Endothelial cell (in vitro differentiated cells): ENCODE results near the gene LPIN1. TPM values are rescaled to one million over a fixed set of nuclear protein-coding genes. Genes with fewer than 3 reads are reported as not detected.

Source experiments
- DNase-seq: peaks from one replicate; pipeline ENCODE4 v3.0.0; 2021; ENCODE audit warnings: low spot score
- H3K27ac Mint-ChIP-seq: one replicate; pipeline ENCODE4 v1.8.0; 2021; ENCODE audit warnings: mixed read lengths, inconsistent platforms; ENCODE audit not compliant: unreplicated experiment
- H3K27me3 Mint-ChIP-seq: one replicate; pipeline ENCODE4 v1.8.0; 2021; ENCODE audit warnings: mild to moderate bottlenecking, moderate library complexity, mixed read lengths, inconsistent platforms; ENCODE audit not compliant: unreplicated experiment
- H3K36me3 Mint-ChIP-seq: one replicate; pipeline ENCODE4 v1.8.0; 2021; ENCODE audit warnings: mild to moderate bottlenecking, low read depth, mixed read lengths, inconsistent platforms; ENCODE audit not compliant: unreplicated experiment
- H3K4me1 Mint-ChIP-seq: one replicate; pipeline ENCODE4 v1.8.0; 2021; ENCODE audit warnings: mild to moderate bottlenecking, mixed read lengths, inconsistent platforms; ENCODE audit not compliant: unreplicated experiment
- H3K4me3 Mint-ChIP-seq: one replicate; pipeline ENCODE4 v1.8.0; 2021; ENCODE audit warnings: mild to moderate bottlenecking, mixed read lengths, inconsistent platforms; ENCODE audit not compliant: unreplicated experiment
- H3K9me3 Mint-ChIP-seq: one replicate; pipeline ENCODE4 v1.8.0; 2021; ENCODE audit warnings: mixed read lengths, inconsistent platforms; ENCODE audit not compliant: unreplicated experiment
- CTCF ChIP-seq: fragments of 200-600 bp; sonication (generic); IDR thresholded peaks from one replicate; pipeline ENCODE4 v1.5.0; 2021; ENCODE audit warnings: antibody characterized with exemption; ENCODE audit not compliant: unreplicated experiment
- total RNA-seq: library from RNA; stranded (reverse); fragmentation: NEBNext Ultra II Directional; extraction: Animal tissue kit (Norgen Biotek cat#: 25700); gene quantifications from one replicate; pipeline ENCODE4 v1.2.1, GENCODE V29; 2021; ENCODE audit not compliant: unreplicated experiment

Gene LPIN1
- total RNA-seq, 1 donor from 2014 or later: 16.4 TPM

GRCh38 chr2:11713815-11714214 is 32.6 kb upstream of the LPIN1 start:
- no peak for TF ChIP-seq CTCF
- Mint-ChIP-seq H3K4me1 (no peaks in the 10 kb centered on the region), H3K36me3 (no peaks in the 10 kb centered on the region), H3K4me3 (no peak overlapping the region), H3K27me3 (peaks cover 11% of the 10 kb centered on the region), H3K27ac (no peak overlapping the region), H3K9me3 (no peaks in the 10 kb centered on the region)
- DNase-seq: no peak

DNA sequence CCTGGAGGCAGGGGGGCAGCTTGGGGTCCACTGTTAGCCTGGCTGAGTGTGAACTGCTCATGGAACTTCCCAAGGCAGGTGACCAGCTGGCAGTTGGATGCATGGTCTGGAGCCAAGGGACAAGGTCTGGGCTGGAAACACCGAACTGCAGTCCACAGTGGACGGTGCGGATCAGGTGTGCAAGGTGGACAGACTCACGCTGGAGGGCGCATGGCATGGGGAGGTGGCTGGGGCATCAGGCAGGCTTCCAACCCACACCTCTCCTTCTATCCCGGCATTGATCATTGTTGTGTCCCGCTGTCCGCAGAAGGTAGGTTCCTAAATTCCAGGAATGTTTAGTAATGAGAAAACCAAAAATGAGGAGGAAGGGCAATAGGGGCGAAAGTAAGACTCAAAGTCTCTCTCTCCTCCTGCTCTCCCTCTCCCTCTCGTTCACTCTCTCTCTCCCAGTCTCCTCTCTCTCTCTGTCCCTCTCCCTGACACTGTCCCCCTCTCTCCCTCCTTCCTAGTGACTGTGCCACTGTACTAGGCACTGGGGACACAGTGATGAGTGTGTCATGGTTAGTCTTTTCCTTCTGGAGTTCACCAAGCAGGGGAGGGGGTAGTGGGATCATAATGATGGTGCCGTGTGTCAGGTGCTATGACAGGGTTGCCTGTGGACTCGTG is 30.3 kb upstream of the LPIN1 start:
- Mint-ChIP-seq H3K4me1 (no peaks in the 10 kb centered on the region), H3K27ac (no peak overlapping the region), H3K27me3 (peaks cover 14% of the 10 kb centered on the region), H3K9me3 (no peaks in the 10 kb centered on the region), H3K4me3 (no peak overlapping the region), H3K36me3 (no peaks in the 10 kb centered on the region)
- DNase-seq: no peak
- no peak for TF ChIP-seq CTCF

DNA sequence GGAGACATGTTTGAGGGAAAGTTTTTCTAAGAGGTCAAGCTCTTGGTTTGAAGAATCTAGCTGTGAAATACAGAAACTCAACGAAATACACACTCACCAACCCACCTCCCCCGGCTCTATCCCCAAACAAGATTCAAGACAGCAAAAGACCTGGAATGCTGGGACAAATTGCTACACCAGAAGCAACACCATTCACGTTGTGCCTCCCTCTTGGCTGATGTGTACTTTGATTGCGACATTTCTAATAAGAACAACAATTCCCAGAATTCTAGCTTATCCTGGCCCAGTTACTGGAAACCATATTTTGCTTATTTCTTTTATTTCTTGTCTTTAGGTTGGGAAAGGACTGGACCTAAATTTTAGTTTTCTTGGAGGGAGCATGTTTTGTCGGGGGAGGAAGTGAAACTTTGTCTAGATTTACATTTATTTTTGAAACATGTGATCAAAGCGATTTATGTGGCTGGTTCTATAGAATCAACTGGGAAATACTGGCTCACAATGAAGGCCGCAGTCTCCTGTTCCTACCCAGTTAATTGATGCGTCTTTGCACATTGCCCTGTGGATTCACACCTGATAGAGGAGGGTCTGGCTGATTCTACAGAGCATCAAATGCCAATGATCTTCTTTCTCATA is 29.6 kb upstream of the LPIN1 start:
- H3K27ac Mint-ChIP-seq: no peak overlapping the region
- no peaks in the 10 kb centered on the region for H3K4me1 Mint-ChIP-seq
- H3K4me3 Mint-ChIP-seq: no peak overlapping the region
- peaks cover 14% of the 10 kb centered on the region for H3K27me3 Mint-ChIP-seq
- H3K9me3 Mint-ChIP-seq: no peaks in the 10 kb centered on the region
- TF ChIP-seq CTCF: no peak
- H3K36me3 Mint-ChIP-seq: no peaks in the 10 kb centered on the region
- DNase-seq: no peak

GRCh38 chr2:11717623-11718022 is 28.8 kb upstream of the LPIN1 start:
- H3K27ac Mint-ChIP-seq: no peak overlapping the region
- no peaks in the 10 kb centered on the region for H3K36me3 Mint-ChIP-seq
- DNase-seq: no peak
- no peaks in the 10 kb centered on the region for H3K4me1 Mint-ChIP-seq
- peaks cover 10% of the 10 kb centered on the region for H3K27me3 Mint-ChIP-seq
- TF ChIP-seq CTCF: no peak
- no peaks in the 10 kb centered on the region for H3K9me3 Mint-ChIP-seq
- H3K4me3 Mint-ChIP-seq: no peak overlapping the region

DNA sequence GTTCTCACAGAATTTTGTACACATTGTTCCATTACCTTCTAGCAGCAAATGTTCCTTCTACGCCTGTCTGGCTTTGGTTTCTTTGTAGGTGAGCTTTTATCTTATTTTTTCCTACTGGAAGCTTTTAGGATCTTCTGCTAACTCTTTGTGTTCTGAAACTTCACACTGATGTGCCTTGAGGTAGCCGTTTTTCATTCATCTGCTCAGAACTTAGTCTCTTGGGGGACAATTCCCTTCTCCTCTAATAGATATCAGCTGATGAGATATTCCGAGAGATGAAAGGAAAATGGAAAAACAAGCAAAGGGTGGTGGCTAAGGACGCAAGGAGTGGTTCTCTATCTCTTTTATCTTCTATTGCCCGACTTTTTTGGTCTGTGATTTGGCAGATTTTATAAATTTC is 27.8 kb upstream of the LPIN1 start:
- H3K9me3 Mint-ChIP-seq: no peaks in the 10 kb centered on the region
- H3K27me3 Mint-ChIP-seq: peaks cover 10% of the 10 kb centered on the region
- H3K4me3 Mint-ChIP-seq: no peak overlapping the region
- no peaks in the 10 kb centered on the region for H3K4me1 Mint-ChIP-seq
- no peaks in the 10 kb centered on the region for H3K36me3 Mint-ChIP-seq
- no peak overlapping the region for H3K27ac Mint-ChIP-seq
- DNase-seq: no peak
- TF ChIP-seq CTCF: no peak
